RWPE1 (cell line): Measurements from ENCODE around the gene ACOD1.

Experiments
- CTCF ChIA-PET: fragments of 350-600 bp; sonication (Branson Sonifier 250); formaldehyde crosslinking; extraction: SDS; loops from one replicate; lab custom pipeline; 2021; lab: Yijun Ruan, JAX
- POLR2A ChIA-PET: fragments of 400-600 bp; formaldehyde crosslinking; extraction: SDS; loops from one replicate; lab custom pipeline; 2020; ENCODE audit warnings: antibody characterized with exemption; ENCODE audit not compliant: low non-redundant PET; lab: Yijun Ruan, JAX
- DNase-seq: peaks from one replicate; pipeline ENCODE4 v3.0.0; 2012; ENCODE audit warnings: low spot score
- H3K27ac ChIP-seq: fragments of 450-650 bp; 2 replicates; pipeline ENCODE4 v1.5.1; 2017
- TF ChIP-seq, protein P1 (sequence below): fragments of 450-650 bp; conservative IDR thresholded peaks from 2 replicates; pipeline ENCODE4 v1.5.1; 2017; ENCODE audit warnings: low read depth, mild to moderate bottlenecking

The ACOD1 gene

DNA sequence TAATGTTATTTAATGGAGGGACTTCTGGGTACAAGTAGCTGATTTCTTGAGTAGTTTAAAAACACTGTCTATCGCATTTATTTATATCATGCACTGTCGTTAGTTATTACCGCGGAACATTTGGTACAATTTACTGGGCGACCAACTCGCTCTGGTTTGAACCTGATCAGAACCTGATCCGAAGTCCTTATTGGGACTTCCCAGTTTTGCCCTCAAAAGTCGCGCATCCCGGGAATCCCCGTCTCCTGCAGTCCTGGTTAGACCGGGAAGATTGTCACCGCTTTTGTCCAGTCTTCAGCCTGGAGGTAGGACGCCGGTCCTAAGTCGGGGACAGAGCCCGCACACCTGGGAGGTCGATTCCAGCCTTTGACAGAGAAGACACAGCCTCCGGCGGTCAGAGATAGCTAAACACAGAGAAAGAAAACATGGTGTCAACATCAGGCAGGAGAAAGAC is 44.3 kb downstream of the ACOD1 start:
- DNase-seq = no peak
- POLR2A ChIA-PET = no interaction called here
- peak overlapping the region; percentile 84 for H3K27ac ChIP-seq
- TF ChIP-seq, protein P1, sequence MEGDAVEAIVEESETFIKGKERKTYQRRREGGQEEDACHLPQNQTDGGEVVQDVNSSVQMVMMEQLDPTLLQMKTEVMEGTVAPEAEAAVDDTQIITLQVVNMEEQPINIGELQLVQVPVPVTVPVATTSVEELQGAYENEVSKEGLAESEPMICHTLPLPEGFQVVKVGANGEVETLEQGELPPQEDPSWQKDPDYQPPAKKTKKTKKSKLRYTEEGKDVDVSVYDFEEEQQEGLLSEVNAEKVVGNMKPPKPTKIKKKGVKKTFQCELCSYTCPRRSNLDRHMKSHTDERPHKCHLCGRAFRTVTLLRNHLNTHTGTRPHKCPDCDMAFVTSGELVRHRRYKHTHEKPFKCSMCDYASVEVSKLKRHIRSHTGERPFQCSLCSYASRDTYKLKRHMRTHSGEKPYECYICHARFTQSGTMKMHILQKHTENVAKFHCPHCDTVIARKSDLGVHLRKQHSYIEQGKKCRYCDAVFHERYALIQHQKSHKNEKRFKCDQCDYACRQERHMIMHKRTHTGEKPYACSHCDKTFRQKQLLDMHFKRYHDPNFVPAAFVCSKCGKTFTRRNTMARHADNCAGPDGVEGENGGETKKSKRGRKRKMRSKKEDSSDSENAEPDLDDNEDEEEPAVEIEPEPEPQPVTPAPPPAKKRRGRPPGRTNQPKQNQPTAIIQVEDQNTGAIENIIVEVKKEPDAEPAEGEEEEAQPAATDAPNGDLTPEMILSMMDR = no peak
- CTCF ChIA-PET = interaction anchor here (0.6 to 1.2 kb wide), 3 partner anchors 11 to 24 kb away, joined by 3 read pairs; no protein-coding TSS in a partner anchor

DNA sequence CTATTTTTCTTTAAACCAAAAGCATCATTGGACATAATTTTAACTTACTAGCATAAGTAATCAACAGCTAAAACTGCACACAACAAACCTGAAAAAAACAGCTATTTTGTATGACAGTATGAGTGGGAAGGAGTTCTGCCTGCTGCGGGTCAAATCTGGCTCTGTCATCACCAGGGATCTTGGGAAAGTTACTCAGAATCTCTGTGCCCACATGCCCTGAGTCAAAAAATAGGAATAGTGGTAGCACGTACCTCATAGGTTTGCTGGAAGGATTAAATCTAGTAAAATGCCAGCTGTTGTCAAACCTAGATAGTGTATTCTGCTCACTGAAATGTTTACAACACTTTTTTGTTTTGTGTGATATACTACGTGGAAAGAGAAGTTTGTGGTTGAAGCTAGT is 44.7 kb downstream of the ACOD1 start:
- TF ChIP-seq, protein P1 = no peak
- peak; percentile 16 for DNase-seq
- ChIA-PET POLR2A (no interaction called here), CTCF (interaction anchor here (0.6 to 1.2 kb wide), 3 partner anchors 11 to 24 kb away, joined by 3 read pairs; no protein-coding TSS in a partner anchor)
- peak overlapping the region; percentile 84 for H3K27ac ChIP-seq

DNA sequence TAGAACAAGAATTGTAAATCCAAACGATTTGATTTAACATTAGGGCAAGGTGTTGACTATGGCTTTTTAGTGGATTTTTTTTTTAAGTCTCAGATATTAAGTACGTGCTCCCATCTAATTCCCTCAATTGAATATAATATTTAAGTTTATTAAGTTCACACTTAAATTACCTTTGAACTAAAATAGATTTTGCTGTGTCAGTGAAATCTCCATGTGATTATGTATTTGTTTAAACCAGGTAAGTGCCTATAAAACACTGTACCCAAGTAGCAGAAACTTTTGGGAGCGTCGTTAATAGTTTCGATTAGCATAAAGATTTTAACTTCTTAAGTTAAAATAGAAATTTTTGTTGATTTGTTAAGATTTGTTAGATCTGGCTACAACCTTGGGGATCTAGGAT is 45.2 kb downstream of the ACOD1 start:
- no peak overlapping the region for H3K27ac ChIP-seq
- ChIA-PET CTCF (interaction anchor here (0.9 to 1.2 kb wide), 2 partner anchors 10 to 14 kb away, joined by 3 read pairs; no protein-coding TSS in a partner anchor), POLR2A (no interaction called here)
- TF ChIP-seq, protein P1 = no peak
- DNase-seq = no peak

DNA sequence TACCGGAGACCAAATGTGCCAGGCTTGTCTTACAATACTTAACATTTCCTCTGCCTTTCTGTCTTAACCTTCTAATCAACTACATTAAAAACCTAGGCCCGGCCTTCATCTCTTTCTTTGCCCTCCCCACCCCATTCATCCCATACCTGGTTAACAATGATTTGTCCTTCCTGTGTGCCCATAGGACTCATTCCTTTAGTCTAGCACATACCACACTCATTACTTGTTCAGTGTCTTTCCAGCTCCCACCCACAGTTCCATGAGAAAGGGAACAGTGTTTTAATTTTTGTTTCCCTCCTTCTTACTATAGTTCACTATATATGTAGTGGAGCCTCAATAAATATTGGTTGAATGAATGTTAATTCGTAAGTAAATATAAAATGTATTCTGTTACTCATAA is 46.0 kb downstream of the ACOD1 start:
- peak; percentile 54 for DNase-seq
- H3K27ac ChIP-seq = no peak overlapping the region
- TF ChIP-seq, protein P1 = no peak
- ChIA-PET CTCF (no interaction called here), POLR2A (no interaction called here)

DNA sequence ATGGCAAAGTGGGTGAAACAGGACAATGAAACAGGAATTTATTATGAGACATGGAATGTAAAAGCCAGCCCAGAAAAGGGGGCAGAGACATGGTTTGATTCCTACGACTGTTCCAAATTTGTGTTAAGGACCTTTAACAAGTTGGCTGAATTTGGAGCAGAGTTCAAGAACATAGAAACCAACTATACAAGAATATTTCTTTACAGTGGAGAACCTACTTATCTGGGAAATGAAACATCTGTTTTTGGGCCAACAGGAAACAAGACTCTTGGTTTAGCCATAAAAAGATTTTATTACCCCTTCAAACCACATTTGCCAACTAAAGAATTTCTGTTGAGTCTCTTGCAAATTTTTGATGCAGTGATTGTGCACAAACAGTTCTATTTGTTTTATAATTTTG is 52.2 kb downstream of the ACOD1 start:
- DNase-seq = no peak
- TF ChIP-seq, protein P1 = no peak
- POLR2A ChIA-PET = no interaction called here
- CTCF ChIA-PET = interaction anchor here (0.6 kb wide), 1 partner anchor 103 kb away, joined by 4 read pairs; no protein-coding TSS in a partner anchor
- H3K27ac ChIP-seq = no peak overlapping the region

DNA sequence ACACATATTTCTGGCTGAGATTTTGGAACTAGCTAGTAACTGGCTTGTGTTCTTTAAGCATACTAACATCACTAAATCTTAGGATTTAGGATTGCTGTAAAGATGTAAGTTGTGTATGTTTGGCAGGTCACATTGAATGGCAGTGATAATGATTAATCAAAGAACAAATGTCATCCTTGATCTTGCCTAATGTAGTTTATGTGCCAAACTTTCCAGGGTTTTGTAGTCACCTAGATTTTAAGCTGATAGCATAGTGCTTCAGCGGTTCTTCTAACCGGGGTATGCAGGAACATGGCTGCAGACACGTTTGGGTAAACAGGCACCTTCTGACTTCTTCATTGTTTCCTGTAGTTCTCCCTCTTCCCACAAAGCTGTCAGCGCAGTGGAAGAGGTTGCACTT is 53.2 kb downstream of the ACOD1 start:
- TF ChIP-seq, protein P1 = no peak
- ChIA-PET CTCF (interaction anchor here (1.3 kb wide), 1 partner anchor 15 kb away, joined by 3 read pairs; no protein-coding TSS in a partner anchor), POLR2A (no interaction called here)
- no peak overlapping the region for H3K27ac ChIP-seq
- DNase-seq = no peak
